Raji (cell line): ENCODE results near the gene C19orf67.

ENCODE experiments used
- POLR2A ChIP-seq: IDR thresholded peaks from 2 replicates; pipeline ENCODE4 v1.6.1; 2011; ENCODE audit warnings: low read depth, low read length, control low read depth; ENCODE audit not compliant: insufficient read depth

C19orf67 gene

GRCh38 chr19:14094854-14095253, 9.3 kb upstream of the C19orf67 start:
- TF ChIP-seq POLR2A: no peak

GRCh38 chr19:14093117-14093823, 7.7 kb upstream of the C19orf67 start:
- TF ChIP-seq POLR2A: no peak

- TF ChIP-seq POLR2A: peak; percentile 8; the same call in 1 of the 2 replicates
Observed at GRCh38 chr19:14091813-14092462, 6.4 kb upstream of the C19orf67 start.

- peak; percentile 72 for TF ChIP-seq POLR2A
Observed at GRCh38 chr19:14091081-14091812, 5.7 kb upstream of the C19orf67 start.

- no peak for TF ChIP-seq POLR2A
Observed at GRCh38 chr19:14090509-14091080, 5.0 kb upstream of the C19orf67 start, which contains the start of gene SAMD1. Gene SAMD1, minus strand, starts transcription at chr19:14090751.

GRCh38 chr19:14089662-14090508, 4.3 kb upstream of the C19orf67 start:
- no peak for TF ChIP-seq POLR2A

- no peak for TF ChIP-seq POLR2A
Observed at GRCh38 chr19:14089412-14089661, 3.8 kb upstream of the C19orf67 start.

GRCh38 chr19:14088634-14089411, 3.2 kb upstream of the C19orf67 start:
- TF ChIP-seq POLR2A: no peak; the same call in 1 of the 2 replicates

- TF ChIP-seq POLR2A: no peak
Observed at GRCh38 chr19:14086098-14086497, 515 bp upstream of the C19orf67 start.

GRCh38 chr19:14082675-14082960, 3.0 kb downstream of the C19orf67 start:
- TF ChIP-seq POLR2A: no peak

GRCh38 chr19:14081797-14082674, 3.5 kb downstream of the C19orf67 start:
- TF ChIP-seq POLR2A: no peak

- TF ChIP-seq POLR2A: peak; percentile 54; the same call in 1 of the 2 replicates
Observed at GRCh38 chr19:14080887-14081796, 4.4 kb downstream of the C19orf67 start.

GRCh38 chr19:14078411-14078810, 7.2 kb downstream of the C19orf67 start:
- TF ChIP-seq POLR2A: no peak
